Caco-2 (cell line): ENCODE results near the gene TBX5. TPM values are rescaled to one million over a fixed set of nuclear protein-coding genes. Genes with fewer than 3 reads are reported as not detected.

Experiments
- BruUV-seq: library from RNA; stranded (reverse); fragments of 400-500 nt; replicated peaks from 2 replicates; lab custom pipeline; 2021; lab: Mats Ljungman, UMichigan
- CTCF ChIA-PET: fragments of 300-600 bp; sonication (Branson Sonifier 250); formaldehyde crosslinking; loops from one replicate; lab custom pipeline; 2022; ENCODE audit warnings: antibody characterized with exemption; lab: Charles Lee
- POLR2A ChIA-PET: fragments of 300-600 bp; sonication (Branson Sonifier 250); formaldehyde crosslinking; loops from one replicate; lab custom pipeline; 2022; ENCODE audit warnings: antibody characterized with exemption; lab: Charles Lee
- DNase-seq, 2 experiments: peaks; one replicate each; pipeline versions ENCODE4 v3.0.0 to v3.0.0-alpha.2; 2020 to 2022
- H3K27me3 ChIP-seq: replicated peaks from 2 replicates; pipeline ENCODE4 v1.6.0; 2011; ENCODE audit warnings: low read length; ENCODE audit not compliant: control insufficient read depth, insufficient read depth
- H3K36me3 ChIP-seq: 2 replicates; pipeline ENCODE4 v1.5.1; 2011; ENCODE audit warnings: low read length; ENCODE audit not compliant: control insufficient read depth, insufficient read depth
- H3K4me1 ChIP-seq: fragments of 250-450 bp; sonication (Bioruptor Pico); 2 replicates; pipeline ENCODE4 v1.5.1; 2020; ENCODE audit warnings: mild to moderate bottlenecking
- H3K4me3 ChIP-seq: 2 replicates; pipeline ENCODE4 v1.5.1; 2011; ENCODE audit warnings: low read depth, mild to moderate bottlenecking, control low read depth, low read length
- H3K9me3 ChIP-seq: fragments of 250-450 bp; sonication (Bioruptor Pico); 2 replicates; pipeline ENCODE4 v1.5.1; 2020; ENCODE audit warnings: mild to moderate bottlenecking, moderate library complexity
- H3K27ac Mint-ChIP-seq: one replicate; pipeline ENCODE4 v1.8.0; 2022; ENCODE audit warnings: mixed read lengths; ENCODE audit not compliant: unreplicated experiment
- H3K27me3 Mint-ChIP-seq: one replicate; pipeline ENCODE4 v1.8.0; 2022; ENCODE audit warnings: mixed read lengths; ENCODE audit not compliant: insufficient read depth, unreplicated experiment
- H3K36me3 Mint-ChIP-seq: one replicate; pipeline ENCODE4 v1.8.0; 2022; ENCODE audit warnings: mild to moderate bottlenecking, mixed read lengths; ENCODE audit not compliant: insufficient read depth, unreplicated experiment
- H3K4me1 Mint-ChIP-seq: one replicate; pipeline ENCODE4 v1.8.0; 2022; ENCODE audit warnings: low read depth, mixed read lengths; ENCODE audit not compliant: unreplicated experiment
- H3K4me3 Mint-ChIP-seq: one replicate; pipeline ENCODE4 v1.8.0; 2022; ENCODE audit warnings: mild to moderate bottlenecking, moderate library complexity, mixed read lengths; ENCODE audit not compliant: unreplicated experiment
- H3K9me3 Mint-ChIP-seq: one replicate; pipeline ENCODE4 v1.8.0; 2022; ENCODE audit warnings: mixed read lengths; ENCODE audit not compliant: unreplicated experiment
- CTCF ChIP-seq, 2 experiments: fragments of 200-600 bp in 1 of 2; IDR thresholded peaks; 1 replicate in 1 of 2; 2 replicates in 1 of 2; pipeline versions ENCODE4 v1.5.1 to v1.8.0; 2011 to 2022; ENCODE audit warnings: antibody characterized with exemption in 1 of 2, control low read depth in 1 of 2, inconsistent platforms in 1 of 2, low read depth in 1 of 2, low read length in 1 of 2, mild to moderate bottlenecking in 1 of 2, moderate library complexity in 1 of 2; ENCODE audit not compliant: insufficient read depth in 1 of 2, severe bottlenecking in 1 of 2, unreplicated experiment in 1 of 2
- intact Hi-C: fragments of 100-400 bp; cut with micrococcal nuclease; formaldehyde crosslinking; loops from one replicate; pipeline ENCODE4 v1.10.0; 2022; ENCODE audit not compliant: unreplicated experiment
- total RNA-seq: library from RNA; stranded (reverse); gene quantifications from 2 replicates; pipeline ENCODE4 v1.2.3, GENCODE V29; 2022

The TBX5 gene
- total RNA-seq, 1 experiment from 2014 or later: not detected

GRCh38 chr12:114409852-114410600 is 4.1 kb upstream of the TBX5 start:
- TF ChIP-seq CTCF (IDR thresholded peaks at IDR 0.05; ENCODE audit: insufficient read depth in 1 of 2, low read depth in 1 of 2, low read length in 1 of 2, severe bottlenecking in 1 of 2, unreplicated experiment in 1 of 2): no peak
- H3K4me1 Mint-ChIP-seq: no peaks in the 10 kb centered on the region
- no peaks in the 10 kb centered on the region for H3K36me3 Mint-ChIP-seq
- intact Hi-C loops: no loop called here
- no peak overlapping the region for H3K4me3 ChIP-seq
- no peak for DNase-seq
- no peaks in the 10 kb centered on the region for H3K9me3 ChIP-seq
- no peaks in the 10 kb centered on the region for H3K27me3 ChIP-seq
- H3K27me3 Mint-ChIP-seq: peaks cover 10% of the 10 kb centered on the region
- H3K4me3 Mint-ChIP-seq: no peak overlapping the region
- no peaks in the 10 kb centered on the region for H3K4me1 ChIP-seq
- no peaks in the 10 kb centered on the region for H3K36me3 ChIP-seq
- no peak overlapping the region for H3K27ac Mint-ChIP-seq
- no peaks in the 10 kb centered on the region for H3K9me3 Mint-ChIP-seq
- ChIA-PET CTCF (no interaction called here), POLR2A (no interaction called here)
- BruUV-seq: no TSS peak

DNA sequence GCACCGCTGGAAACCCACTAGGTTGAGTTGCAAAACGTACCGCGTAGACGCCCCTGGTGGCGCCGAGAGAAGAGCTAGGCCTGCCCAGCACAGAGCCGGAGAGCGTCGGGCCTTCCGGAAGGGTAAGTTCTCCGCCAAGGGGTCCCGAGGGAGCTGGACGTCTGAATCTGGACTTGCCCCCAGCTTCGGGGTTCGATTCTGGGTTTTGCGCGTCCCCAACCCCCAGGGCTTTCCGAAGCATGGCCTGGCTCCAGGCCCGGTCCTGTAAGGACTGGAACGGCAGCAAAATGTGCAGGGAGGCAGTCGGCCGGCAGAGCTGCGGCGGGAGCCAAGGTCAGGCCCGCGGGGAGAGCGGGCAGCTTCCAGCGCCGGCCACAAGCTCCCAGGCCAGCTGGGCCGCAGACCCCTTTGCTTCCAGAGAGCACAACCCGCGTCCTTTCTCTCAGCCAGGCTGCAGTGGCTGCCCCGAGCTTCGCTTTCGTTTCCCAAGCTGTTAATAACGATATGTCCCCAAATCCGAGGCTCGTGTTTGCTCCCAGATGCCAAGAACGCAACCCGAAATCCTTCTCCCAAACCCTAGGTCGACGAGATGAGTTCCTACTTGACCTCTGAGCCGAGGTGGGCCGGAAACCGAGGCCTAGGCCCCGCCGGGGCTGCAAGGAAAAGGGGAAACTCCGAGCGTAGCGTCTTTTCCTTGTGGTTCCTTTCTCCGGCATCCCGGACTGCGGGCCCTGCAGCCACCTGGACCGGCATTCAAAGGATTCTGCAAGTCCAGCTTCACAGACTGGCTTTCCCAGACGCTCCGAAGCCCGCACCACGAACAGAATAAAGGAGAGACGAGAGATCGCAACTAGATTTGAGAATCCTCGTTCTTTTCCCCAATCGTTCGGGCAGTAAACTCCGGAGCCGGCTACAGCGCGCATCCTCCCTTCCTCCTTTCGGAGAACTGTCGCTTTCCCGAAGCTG is 3.2 kb upstream of the TBX5 start:
- Mint-ChIP-seq H3K27ac (no peak overlapping the region), H3K36me3 (no peaks in the 10 kb centered on the region), H3K4me3 (no peak overlapping the region), H3K9me3 (no peaks in the 10 kb centered on the region), H3K4me1 (no peaks in the 10 kb centered on the region), H3K27me3 (peaks cover 10% of the 10 kb centered on the region)
- H3K4me3 ChIP-seq: no peak overlapping the region
- no peak for DNase-seq
- ChIA-PET CTCF (no interaction called here), POLR2A (no interaction called here)
- no peaks in the 10 kb centered on the region for H3K27me3 ChIP-seq
- intact Hi-C loops: no loop called here
- H3K4me1 ChIP-seq: no peaks in the 10 kb centered on the region
- H3K9me3 ChIP-seq: no peaks in the 10 kb centered on the region
- no TSS peak for BruUV-seq
- no peaks in the 10 kb centered on the region for H3K36me3 ChIP-seq
- TF ChIP-seq CTCF (IDR thresholded peaks at IDR 0.05; ENCODE audit: insufficient read depth in 1 of 2, low read depth in 1 of 2, low read length in 1 of 2, severe bottlenecking in 1 of 2, unreplicated experiment in 1 of 2): no peak

- no peak overlapping the region for H3K27ac Mint-ChIP-seq
- intact Hi-C loops: no loop called here
- no peak overlapping the region for H3K4me3 Mint-ChIP-seq
- ChIA-PET CTCF (no interaction called here), POLR2A (no interaction called here)
- Histone ChIP-seq H3K36me3 (no peaks in the 10 kb centered on the region), H3K9me3 (no peaks in the 10 kb centered on the region), H3K4me1 (no peaks in the 10 kb centered on the region), H3K4me3 (no peak overlapping the region), H3K27me3 (no peaks in the 10 kb centered on the region)
- DNase-seq: no peak
- H3K9me3 Mint-ChIP-seq: no peaks in the 10 kb centered on the region
- BruUV-seq: no TSS peak
- peaks cover 10% of the 10 kb centered on the region for H3K27me3 Mint-ChIP-seq
- no peak for TF ChIP-seq CTCF (IDR thresholded peaks at IDR 0.05; ENCODE audit: insufficient read depth in 1 of 2, low read depth in 1 of 2, low read length in 1 of 2, severe bottlenecking in 1 of 2, unreplicated experiment in 1 of 2)
- no peaks in the 10 kb centered on the region for H3K4me1 Mint-ChIP-seq
- no peaks in the 10 kb centered on the region for H3K36me3 Mint-ChIP-seq
These were observed 2.5 kb upstream of the TBX5 start for GRCh38 chr12:114408471-114408885.
